GM23338 (cell line): ENCODE data around the gene MMS19. TPM values are rescaled to one million over a fixed set of nuclear protein-coding genes. Genes with fewer than 3 reads are reported as not detected.

Experiments
- ATAC-seq: fragments of 200-7000 bp; cut with Tn5 transposase; 3 replicates; pipeline ENCODE4 v1.9.1; 2020
- DNase-seq: peaks from one replicate; pipeline ENCODE4 v3.0.0-alpha.2; 2015; ENCODE audit warnings: low spot score
- H2AFZ ChIP-seq: fragments of 200-600 bp; sonication (generic); 2 replicates; pipeline ENCODE4 v1.8.0; 2016; ENCODE audit warnings: antibody characterized with exemption, mild to moderate bottlenecking, moderate library complexity
- H3F3A ChIP-seq: fragments of 200-600 bp; sonication (generic); replicated peaks from 2 replicates; pipeline ENCODE4 v1.8.0; 2017; ENCODE audit warnings: antibody characterized with exemption, mixed run types, low read depth
- H3K27ac ChIP-seq: fragments of 200-600 bp; sonication (generic); 2 replicates; pipeline ENCODE4 v1.6.1; 2016; ENCODE audit warnings: low read depth
- H3K27me3 ChIP-seq: fragments of 200-600 bp; sonication (generic); 2 replicates; pipeline ENCODE4 v1.8.0; 2016; ENCODE audit warnings: mild to moderate bottlenecking, mixed run types, moderate library complexity; ENCODE audit not compliant: insufficient read depth
- H3K36me3 ChIP-seq: fragments of 200-600 bp; sonication (generic); 2 replicates; pipeline ENCODE4 v1.8.0; 2016; ENCODE audit warnings: mild to moderate bottlenecking; ENCODE audit not compliant: insufficient read depth
- H3K4me1 ChIP-seq: fragments of 200-600 bp; sonication (generic); 2 replicates; pipeline ENCODE4 v1.8.0; 2016; ENCODE audit warnings: mild to moderate bottlenecking, moderate library complexity; ENCODE audit not compliant: insufficient read depth
- H3K4me2 ChIP-seq: fragments of 200-600 bp; sonication (generic); 2 replicates; pipeline ENCODE4 v1.7.1; 2017; ENCODE audit warnings: mixed run types
- H3K4me3 ChIP-seq: fragments of 200-600 bp; sonication (generic); 2 replicates; pipeline ENCODE4 v1.6.1; 2016; ENCODE audit warnings: mixed run types
- H3K79me2 ChIP-seq: fragments of 200-600 bp; sonication (generic); replicated peaks from 2 replicates; pipeline ENCODE4 v1.8.0; 2017; ENCODE audit warnings: mild to moderate bottlenecking; ENCODE audit not compliant: insufficient read depth
- H3K9me2 ChIP-seq: fragments of 200-600 bp; sonication (generic); 2 replicates; pipeline ENCODE4 v1.8.0; 2017; ENCODE audit not compliant: insufficient read depth
- H4K20me1 ChIP-seq: fragments of 200-600 bp; sonication (generic); replicated peaks from 2 replicates; pipeline ENCODE4 v1.8.0; 2017; ENCODE audit warnings: mild to moderate bottlenecking; ENCODE audit not compliant: insufficient read depth
- H3K27ac Mint-ChIP-seq: 2 replicates; pipeline ENCODE4 v1.8.0; 2020; ENCODE audit warnings: inconsistent platforms, mild to moderate bottlenecking, moderate library complexity, mixed read lengths
- H3K27me3 Mint-ChIP-seq: 3 replicates; pipeline ENCODE4 v1.8.0; 2022; ENCODE audit warnings: low read depth, mild to moderate bottlenecking, moderate library complexity, mixed read lengths, inconsistent platforms; ENCODE audit not compliant: insufficient read depth, poor library complexity
- H3K36me3 Mint-ChIP-seq: 3 replicates; pipeline ENCODE4 v1.8.0; 2021; ENCODE audit warnings: low read depth, mild to moderate bottlenecking, inconsistent platforms, moderate library complexity, mixed read lengths
- H3K4me1 Mint-ChIP-seq: 3 replicates; pipeline ENCODE4 v1.8.0; 2020; ENCODE audit warnings: mild to moderate bottlenecking, inconsistent platforms, mixed read lengths
- H3K4me3 Mint-ChIP-seq: 3 replicates; pipeline ENCODE4 v1.8.0; 2021; ENCODE audit warnings: moderate library complexity, mild to moderate bottlenecking, inconsistent platforms, mixed read lengths
- H3K9me3 Mint-ChIP-seq: 3 replicates; pipeline ENCODE4 v1.8.0; 2020; ENCODE audit warnings: moderate library complexity, mild to moderate bottlenecking, inconsistent platforms, mixed read lengths
- CREB1 ChIP-seq: fragments of 250-450 bp; sonication (Bioruptor Pico); IDR thresholded peaks from 2 replicates; pipeline ENCODE4 v1.5.0; 2020; ENCODE audit warnings: low read depth, mild to moderate bottlenecking, moderate library complexity
- EZH2 ChIP-seq: fragments of 200-600 bp; sonication (generic); IDR thresholded peaks from one replicate; pipeline ENCODE4 v1.8.0; 2017; ENCODE audit warnings: antibody characterized with exemption, mild to moderate bottlenecking, low read depth; ENCODE audit not compliant: unreplicated experiment
- EZH2phosphoT487 ChIP-seq: fragments of 200-600 bp; sonication (generic); IDR thresholded peaks from one replicate; pipeline ENCODE4 v1.8.1; 2018; ENCODE audit warnings: antibody characterized with exemption; ENCODE audit not compliant: unreplicated experiment
- JUNB ChIP-seq: IDR thresholded peaks from one replicate; pipeline ENCODE4 v1.6.1; 2016; ENCODE audit warnings: antibody characterized with exemption; ENCODE audit not compliant: unreplicated experiment
- NANOG ChIP-seq: IDR thresholded peaks from 2 replicates; pipeline ENCODE4 v1.6.1; 2016; ENCODE audit warnings: antibody characterized with exemption, borderline replicate concordance
- POLR2AphosphoS5 ChIP-seq: IDR thresholded peaks from 2 replicates; pipeline ENCODE4 v1.6.1; 2016; ENCODE audit warnings: antibody characterized with exemption, low read depth
- STAT1 ChIP-seq: IDR thresholded peaks from one replicate; pipeline ENCODE4 v1.6.1; 2016; ENCODE audit warnings: antibody characterized with exemption; ENCODE audit not compliant: unreplicated experiment
- ZNF114 ChIP-seq: fragments of 250-450 bp; sonication (Bioruptor Pico); IDR thresholded peaks from 2 replicates; pipeline ENCODE4 v1.5.0; 2020; ENCODE audit warnings: mild to moderate bottlenecking, moderate library complexity
- ZNF331 ChIP-seq: fragments of 250-450 bp; sonication (Bioruptor Pico); IDR thresholded peaks from 2 replicates; pipeline ENCODE4 v1.5.0; 2020; ENCODE audit warnings: low read depth, mild to moderate bottlenecking, moderate library complexity
- polyA plus RNA-seq: library from polyadenylated mRNA; unstranded; fragments of >200 nt; fragmentation: Nextera tagmentation; extraction: Ambion mirVana; gene quantifications from 2 replicates; pipeline ENCODE4 v1.2.1, GENCODE V29; 2016
- total RNA-seq: library from RNA; depleted of rRNA; stranded (reverse); fragments of >200 nt; shearing (Covaris generic); gene quantifications from 2 replicates; pipeline ENCODE4 v1.2.3, GENCODE V29; 2014
- TF ChIP-seq, protein P1 (sequence below), 2 experiments: fragments of 200-600 bp in 1 of 2; sonication (generic) in 1 of 2; conservative IDR thresholded peaks; 2 replicates each; pipeline versions ENCODE4 v1.5.1 to v1.6.1; 2016 to 2017; ENCODE audit warnings: antibody characterized with exemption in 2 of 2, low read depth in 2 of 2, mild to moderate bottlenecking in 2 of 2, moderate library complexity in 1 of 2
- TF ChIP-seq, protein P2 (sequence below): IDR thresholded peaks from one replicate; pipeline ENCODE4 v1.6.1; 2018; ENCODE audit warnings: antibody characterized with exemption; ENCODE audit not compliant: unreplicated experiment

Gene MMS19
- total and polyA plus RNA-seq, 2 experiments from 2014 or later: 81.5 to 252 TPM

DNA sequence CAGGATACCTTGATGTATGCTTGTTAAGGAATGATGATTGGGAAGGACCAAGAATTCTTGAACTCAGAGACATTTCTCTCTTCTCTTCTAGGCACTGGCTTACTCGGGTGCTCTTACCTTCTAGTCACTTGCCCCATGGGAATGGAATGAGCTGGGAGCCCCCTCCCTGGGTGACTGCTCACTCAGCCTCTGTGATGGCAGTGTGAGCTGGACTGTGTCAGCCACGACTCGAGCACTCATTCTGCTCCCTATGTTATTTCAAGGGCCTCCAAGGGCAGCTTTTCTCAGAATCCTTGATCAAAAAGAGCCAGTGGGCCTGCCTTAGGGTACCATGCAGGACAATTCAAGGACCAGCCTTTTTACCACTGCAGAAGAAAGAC lies 41.5 kb downstream of the MMS19 start (continued):
- TF ChIP-seq, protein P1, sequence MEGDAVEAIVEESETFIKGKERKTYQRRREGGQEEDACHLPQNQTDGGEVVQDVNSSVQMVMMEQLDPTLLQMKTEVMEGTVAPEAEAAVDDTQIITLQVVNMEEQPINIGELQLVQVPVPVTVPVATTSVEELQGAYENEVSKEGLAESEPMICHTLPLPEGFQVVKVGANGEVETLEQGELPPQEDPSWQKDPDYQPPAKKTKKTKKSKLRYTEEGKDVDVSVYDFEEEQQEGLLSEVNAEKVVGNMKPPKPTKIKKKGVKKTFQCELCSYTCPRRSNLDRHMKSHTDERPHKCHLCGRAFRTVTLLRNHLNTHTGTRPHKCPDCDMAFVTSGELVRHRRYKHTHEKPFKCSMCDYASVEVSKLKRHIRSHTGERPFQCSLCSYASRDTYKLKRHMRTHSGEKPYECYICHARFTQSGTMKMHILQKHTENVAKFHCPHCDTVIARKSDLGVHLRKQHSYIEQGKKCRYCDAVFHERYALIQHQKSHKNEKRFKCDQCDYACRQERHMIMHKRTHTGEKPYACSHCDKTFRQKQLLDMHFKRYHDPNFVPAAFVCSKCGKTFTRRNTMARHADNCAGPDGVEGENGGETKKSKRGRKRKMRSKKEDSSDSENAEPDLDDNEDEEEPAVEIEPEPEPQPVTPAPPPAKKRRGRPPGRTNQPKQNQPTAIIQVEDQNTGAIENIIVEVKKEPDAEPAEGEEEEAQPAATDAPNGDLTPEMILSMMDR (conservative IDR thresholded peaks at IDR 0.05; ENCODE audit: low read depth in 2 of 2): no peak
- no peak for TF ChIP-seq EZH2
- TF ChIP-seq JUNB: no peak
- TF ChIP-seq ZNF331: no peak
- TF ChIP-seq, protein P2, sequence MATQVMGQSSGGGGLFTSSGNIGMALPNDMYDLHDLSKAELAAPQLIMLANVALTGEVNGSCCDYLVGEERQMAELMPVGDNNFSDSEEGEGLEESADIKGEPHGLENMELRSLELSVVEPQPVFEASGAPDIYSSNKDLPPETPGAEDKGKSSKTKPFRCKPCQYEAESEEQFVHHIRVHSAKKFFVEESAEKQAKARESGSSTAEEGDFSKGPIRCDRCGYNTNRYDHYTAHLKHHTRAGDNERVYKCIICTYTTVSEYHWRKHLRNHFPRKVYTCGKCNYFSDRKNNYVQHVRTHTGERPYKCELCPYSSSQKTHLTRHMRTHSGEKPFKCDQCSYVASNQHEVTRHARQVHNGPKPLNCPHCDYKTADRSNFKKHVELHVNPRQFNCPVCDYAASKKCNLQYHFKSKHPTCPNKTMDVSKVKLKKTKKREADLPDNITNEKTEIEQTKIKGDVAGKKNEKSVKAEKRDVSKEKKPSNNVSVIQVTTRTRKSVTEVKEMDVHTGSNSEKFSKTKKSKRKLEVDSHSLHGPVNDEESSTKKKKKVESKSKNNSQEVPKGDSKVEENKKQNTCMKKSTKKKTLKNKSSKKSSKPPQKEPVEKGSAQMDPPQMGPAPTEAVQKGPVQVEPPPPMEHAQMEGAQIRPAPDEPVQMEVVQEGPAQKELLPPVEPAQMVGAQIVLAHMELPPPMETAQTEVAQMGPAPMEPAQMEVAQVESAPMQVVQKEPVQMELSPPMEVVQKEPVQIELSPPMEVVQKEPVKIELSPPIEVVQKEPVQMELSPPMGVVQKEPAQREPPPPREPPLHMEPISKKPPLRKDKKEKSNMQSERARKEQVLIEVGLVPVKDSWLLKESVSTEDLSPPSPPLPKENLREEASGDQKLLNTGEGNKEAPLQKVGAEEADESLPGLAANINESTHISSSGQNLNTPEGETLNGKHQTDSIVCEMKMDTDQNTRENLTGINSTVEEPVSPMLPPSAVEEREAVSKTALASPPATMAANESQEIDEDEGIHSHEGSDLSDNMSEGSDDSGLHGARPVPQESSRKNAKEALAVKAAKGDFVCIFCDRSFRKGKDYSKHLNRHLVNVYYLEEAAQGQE: no peak
- TF ChIP-seq STAT1: no peak
- TF ChIP-seq POLR2AphosphoS5: no peak
- TF ChIP-seq NANOG: no peak
- TF ChIP-seq EZH2phosphoT487: no peak
- no peak for TF ChIP-seq CREB1 (CRISPR knock-in tag)

DNA sequence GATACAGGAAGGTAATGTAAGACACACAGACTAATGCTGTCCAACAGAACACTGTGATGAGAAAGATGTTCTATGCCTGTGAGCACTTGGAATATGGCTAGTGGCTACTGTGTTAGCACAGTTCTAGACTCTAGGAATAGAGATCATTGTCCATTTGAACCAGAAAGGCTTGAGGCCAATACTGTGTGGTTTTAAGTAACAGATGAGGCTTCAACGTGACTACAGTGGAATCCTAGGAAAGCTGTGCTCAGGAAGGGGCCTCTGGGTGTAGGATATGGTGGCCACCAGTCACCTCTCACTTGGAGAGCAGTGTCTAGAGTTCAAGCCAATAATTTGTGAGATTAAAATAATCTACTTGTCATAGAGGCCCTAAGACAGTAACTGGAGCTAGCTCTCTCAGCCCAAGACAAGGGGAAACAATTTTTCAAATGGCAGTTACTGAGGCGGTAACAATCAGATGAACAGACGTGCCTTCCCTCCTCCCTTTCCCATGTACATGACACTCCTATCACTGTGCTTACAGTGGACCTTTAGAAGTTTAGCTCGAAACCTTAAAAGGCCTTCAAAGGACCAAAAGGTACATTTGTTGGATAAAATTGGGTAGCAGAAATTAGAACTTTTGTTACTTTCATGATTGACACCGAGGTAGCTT lies 42.1 kb downstream of the MMS19 start:
- no peak for ATAC-seq
- TF ChIP-seq, protein P1 (conservative IDR thresholded peaks at IDR 0.05; ENCODE audit: low read depth in 2 of 2): no peak
- TF ChIP-seq ZNF114 (CRISPR knock-in tag) (no peak), NANOG (no peak)
- TF ChIP-seq, protein P2: no peak

More for the DNA sequence above, 42.1 kb downstream of the MMS19 start:
- H3K27ac Mint-ChIP-seq: no peak overlapping the region
- no peaks in the 10 kb centered on the region for H3K9me2 ChIP-seq
- H3K4me2 ChIP-seq: no peak overlapping the region
- peaks cover 17% of the 10 kb centered on the region for H4K20me1 ChIP-seq
- no peaks in the 10 kb centered on the region for H3K9me3 Mint-ChIP-seq
- H3K36me3 Mint-ChIP-seq: peaks cover 86% of the 10 kb centered on the region
- H2AFZ ChIP-seq: no peak overlapping the region
- H3F3A ChIP-seq: peaks cover 17% of the 10 kb centered on the region; the same call in 1 of the 2 replicates
- no peaks in the 10 kb centered on the region for H3K27me3 ChIP-seq
- peaks cover 11% of the 10 kb centered on the region; the same call in 1 of the 2 replicates for H3K79me2 ChIP-seq
- no peak overlapping the region for H3K4me3 Mint-ChIP-seq
- no peaks in the 10 kb centered on the region for H3K4me1 ChIP-seq
- peak overlapping the region; percentile 50; the same call in 1 of the 2 replicates for H3K27ac ChIP-seq
- no peak overlapping the region for H3K4me3 ChIP-seq
- peaks cover 19% of the 10 kb centered on the region for H3K27me3 Mint-ChIP-seq
- DNase-seq: no peak
- H3K4me1 Mint-ChIP-seq: no peaks in the 10 kb centered on the region
- peaks cover 43% of the 10 kb centered on the region for H3K36me3 ChIP-seq
